ENCODE results near the gene MCRS1. TPM values are rescaled to one million over a fixed set of nuclear protein-coding genes. Genes with fewer than 3 reads are reported as not detected.
A peak's percentile ranks its signal among the peaks of the same experiment; 100 is the strongest.

Gene MCRS1
- total RNA-seq, 4 donors from 2014 or later: 28.7 to 62.0 (median 34.6) TPM

- intact Hi-C loops (cut with DNase I; ENCODE audit: low total_unique reads) (loop anchor here (2.0 kb wide), 1 partner anchor 13 kb away; no protein-coding TSS in a partner anchor), in situ Hi-C loops (cut with MboI; ENCODE audit: low sequenced_read_pairs in 4 of 4) (no loop called here)
- no peak for DNase-seq
- H3K4me3 ChIP-seq: no peak overlapping the region
- peaks cover 0 to 25% of the 10 kb centered on the region in 2 donors for H3K36me3 ChIP-seq
- ATAC-seq: no peak
- H3K27me3 ChIP-seq: peaks cover 0 to 10% (median 0%) of the 10 kb centered on the region in 3 donors
- no peaks in the 10 kb centered on the region for H3K9me3 ChIP-seq
- no peak overlapping the region for H3K27ac ChIP-seq
- peaks cover 19 to 22% of the 10 kb centered on the region in 2 donors for H3K4me1 ChIP-seq
- TF ChIP-seq, protein P1, sequence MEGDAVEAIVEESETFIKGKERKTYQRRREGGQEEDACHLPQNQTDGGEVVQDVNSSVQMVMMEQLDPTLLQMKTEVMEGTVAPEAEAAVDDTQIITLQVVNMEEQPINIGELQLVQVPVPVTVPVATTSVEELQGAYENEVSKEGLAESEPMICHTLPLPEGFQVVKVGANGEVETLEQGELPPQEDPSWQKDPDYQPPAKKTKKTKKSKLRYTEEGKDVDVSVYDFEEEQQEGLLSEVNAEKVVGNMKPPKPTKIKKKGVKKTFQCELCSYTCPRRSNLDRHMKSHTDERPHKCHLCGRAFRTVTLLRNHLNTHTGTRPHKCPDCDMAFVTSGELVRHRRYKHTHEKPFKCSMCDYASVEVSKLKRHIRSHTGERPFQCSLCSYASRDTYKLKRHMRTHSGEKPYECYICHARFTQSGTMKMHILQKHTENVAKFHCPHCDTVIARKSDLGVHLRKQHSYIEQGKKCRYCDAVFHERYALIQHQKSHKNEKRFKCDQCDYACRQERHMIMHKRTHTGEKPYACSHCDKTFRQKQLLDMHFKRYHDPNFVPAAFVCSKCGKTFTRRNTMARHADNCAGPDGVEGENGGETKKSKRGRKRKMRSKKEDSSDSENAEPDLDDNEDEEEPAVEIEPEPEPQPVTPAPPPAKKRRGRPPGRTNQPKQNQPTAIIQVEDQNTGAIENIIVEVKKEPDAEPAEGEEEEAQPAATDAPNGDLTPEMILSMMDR (IDR thresholded peaks at IDR 0.05 in 4 of 5, conservative IDR thresholded peaks at IDR 0.05 in 1 of 5): peak in 3 of 5 experiments; percentile 7 to 39 (median 15)
- no peak for TF ChIP-seq POLR2A (IDR thresholded peaks at IDR 0.05)
Measured at GRCh38 chr12:49553512-49554088, 14.3 kb downstream of the MCRS1 start.

- TF ChIP-seq, protein P1 (IDR thresholded peaks at IDR 0.05 in 4 of 5, conservative IDR thresholded peaks at IDR 0.05 in 1 of 5): no peak
- TF ChIP-seq POLR2A (IDR thresholded peaks at IDR 0.05): no peak
- no peaks in the 10 kb centered on the region for H3K9me3 ChIP-seq
- H3K4me3 ChIP-seq: no peak overlapping the region
- in situ Hi-C loops (cut with MboI; ENCODE audit: low sequenced_read_pairs in 4 of 4): no loop called here
- intact Hi-C loops (cut with DNase I; ENCODE audit: low total_unique reads): loop anchor here (1.0 to 2.0 kb wide), 2 partner anchors 14 to 27 kb away; no protein-coding TSS in a partner anchor
- DNase-seq: no peak
- H3K36me3 ChIP-seq: peaks cover 0 to 18% of the 10 kb centered on the region in 2 donors
- H3K4me1 ChIP-seq: peaks cover 22 to 25% of the 10 kb centered on the region in 2 donors
- H3K27me3 ChIP-seq: peaks cover 0 to 15% (median 0%) of the 10 kb centered on the region in 3 donors
- no peak for ATAC-seq
- peak overlapping the region in 2 of 4 donors; percentile 58 to 72 for H3K27ac ChIP-seq
Measured at GRCh38 chr12:49552899-49553298, 15.0 kb downstream of the MCRS1 start.

DNA sequence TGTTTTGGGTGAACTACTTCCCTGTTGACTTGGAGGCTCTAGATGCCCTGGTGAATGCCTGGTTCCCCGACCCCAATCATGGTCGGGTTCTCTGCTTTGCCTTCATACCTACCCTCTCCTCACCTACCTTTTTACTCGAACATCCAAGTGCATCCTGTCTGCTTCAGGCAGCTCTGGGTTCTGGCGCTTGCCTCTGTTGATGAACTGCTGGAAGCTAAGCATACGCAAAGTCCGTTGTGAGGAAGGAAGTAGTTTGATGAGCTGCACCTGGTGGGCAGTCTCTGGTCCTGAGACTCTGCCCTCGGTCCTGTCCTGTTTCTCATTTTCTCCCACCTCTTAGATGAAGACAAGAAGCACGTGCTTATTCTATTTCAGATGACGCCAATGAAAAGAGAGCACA is 15.5 kb downstream of the MCRS1 start:
- peaks cover 0 to 15% (median 0%) of the 10 kb centered on the region in 3 donors for H3K27me3 ChIP-seq
- no peak for ATAC-seq
- TF ChIP-seq, protein P1 (IDR thresholded peaks at IDR 0.05 in 4 of 5, conservative IDR thresholded peaks at IDR 0.05 in 1 of 5): no peak
- TF ChIP-seq POLR2A (IDR thresholded peaks at IDR 0.05): no peak
- in situ Hi-C loops (cut with MboI; ENCODE audit: low sequenced_read_pairs in 4 of 4): no loop called here
- H3K36me3 ChIP-seq: peaks cover 0 to 14% of the 10 kb centered on the region in 2 donors
- peaks cover 22 to 25% of the 10 kb centered on the region in 2 donors for H3K4me1 ChIP-seq
- peak overlapping the region; percentile 27 to 72 (median 58) for H3K27ac ChIP-seq
- DNase-seq: no peak
- intact Hi-C loops (cut with DNase I; ENCODE audit: low total_unique reads): loop anchor here (1.0 to 2.0 kb wide), 2 partner anchors 14 to 28 kb away; no protein-coding TSS in a partner anchor
- no peak overlapping the region for H3K4me3 ChIP-seq
- no peaks in the 10 kb centered on the region for H3K9me3 ChIP-seq

DNA sequence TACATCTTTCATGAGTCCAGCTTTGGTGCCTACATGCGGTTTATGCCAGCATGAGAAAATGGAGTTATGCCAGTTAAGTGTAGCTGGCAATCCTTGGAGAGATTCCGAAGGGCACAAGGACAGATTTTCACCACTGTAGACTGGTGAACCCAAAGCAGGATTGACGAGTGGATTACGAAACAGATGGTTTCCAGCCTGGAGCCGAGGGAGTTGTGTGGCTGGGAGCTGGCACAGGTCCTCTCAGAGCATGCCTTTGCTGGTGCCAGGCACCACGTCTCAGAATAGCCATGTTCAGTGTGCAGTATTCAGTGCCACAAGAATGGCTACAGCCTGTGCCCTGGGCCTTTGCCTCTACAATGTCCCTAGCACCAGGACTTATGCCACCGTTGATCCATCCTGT is 15.9 kb downstream of the MCRS1 start:
- Histone ChIP-seq H3K4me1 (peaks cover 22 to 25% of the 10 kb centered on the region in 2 donors), H3K4me3 (no peak overlapping the region), H3K9me3 (no peaks in the 10 kb centered on the region), H3K27me3 (peaks cover 0 to 15% (median 0%) of the 10 kb centered on the region in 3 donors), H3K27ac (peak overlapping the region; percentile 44 to 72 (median 58)), H3K36me3 (peaks cover 0 to 10% of the 10 kb centered on the region in 2 donors)
- in situ Hi-C loops (cut with MboI; ENCODE audit: low sequenced_read_pairs in 4 of 4) (no loop called here), intact Hi-C loops (cut with DNase I; ENCODE audit: low total_unique reads) (loop anchor here (1.0 to 2.0 kb wide), 2 partner anchors 15 to 28 kb away; no protein-coding TSS in a partner anchor)
- DNase-seq (peak; percentile 60 to 83), ATAC-seq (peak; percentile 91 to 93)
- TF ChIP-seq, protein P1 (IDR thresholded peaks at IDR 0.05 in 4 of 5, conservative IDR thresholded peaks at IDR 0.05 in 1 of 5): no peak
- TF ChIP-seq POLR2A (IDR thresholded peaks at IDR 0.05): no peak
